ENCODE data around the gene PLK5.

Gene PLK5

GRCh38 chr19:1577090-1577928 lies 53.4 kb downstream of the PLK5 start:
- DNase-seq (ENCODE audit: low read depth, low spot score), result no peak

- DNase-seq (ENCODE audit: low read depth, low spot score), result no peak
Measured at GRCh38 chr19:1577929-1578618, 54.2 kb downstream of the PLK5 start.

- no peak for DNase-seq (ENCODE audit: low read depth, low spot score)
Measured at GRCh38 chr19:1579222-1579621, 55.3 kb downstream of the PLK5 start.

GRCh38 chr19:1580382-1580781 lies 56.5 kb downstream of the PLK5 start:
- DNase-seq (ENCODE audit: low read depth, low spot score), result no peak

GRCh38 chr19:1580957-1581356 lies 57.1 kb downstream of the PLK5 start:
- DNase-seq (ENCODE audit: low read depth, low spot score), result no peak

- no peak for DNase-seq (ENCODE audit: low read depth, low spot score)
Measured at GRCh38 chr19:1582201-1582600, 58.3 kb downstream of the PLK5 start.

GRCh38 chr19:1584500-1585242 lies 60.8 kb downstream of the PLK5 start:
- no peak for DNase-seq (ENCODE audit: low read depth, low spot score)

- no peak for DNase-seq (ENCODE audit: low read depth, low spot score)
Measured at GRCh38 chr19:1585243-1585580, 61.3 kb downstream of the PLK5 start.
